SK-N-SH (cell line): ENCODE measurements around the gene ARID1B. TPM values are rescaled to one million over a fixed set of nuclear protein-coding genes. Genes with fewer than 3 reads are reported as not detected.
"Not testable (repeated sequence)": the region's sequence is repeated elsewhere in the genome, so short reads cannot be mapped to it uniquely, and the experiment has no call there.

Experiments
- CTCF ChIA-PET: fragments of 300-600, 350-600 bp; formaldehyde crosslinking; extraction: SDS; loops from one replicate; lab custom pipeline; 2021; lab: Yijun Ruan, JAX
- POLR2A ChIA-PET: fragments of 350-600 bp; sonication (Branson Sonifier 250); formaldehyde crosslinking; extraction: SDS; loops from one replicate; lab custom pipeline; 2020; ENCODE audit warnings: antibody characterized with exemption, inconsistent platforms; lab: Yijun Ruan, JAX
- DNase-seq: peaks from one replicate; pipeline ENCODE4 v3.0.0; 2012
- H2AFZ ChIP-seq: fragments of 200-600 bp; sonication (generic); 2 replicates; pipeline ENCODE4 v1.8.1; 2016; ENCODE audit warnings: antibody characterized with exemption, mild to moderate bottlenecking, low read depth
- H3F3A ChIP-seq: fragments of 200-600 bp; sonication (generic); replicated peaks from 2 replicates; pipeline ENCODE3; 2016; ENCODE audit warnings: antibody characterized with exemption, mild to moderate bottlenecking; ENCODE audit not compliant: insufficient read depth
- H3K27ac ChIP-seq, 2 experiments: fragments of 200-500 bp in 1 of 2; fragments of 200-600 bp in 1 of 2; sonication (Bioruptor generic) in 1 of 2; sonication (generic), shearing (Covaris generic) in 1 of 2; 2 replicates each; pipeline versions ENCODE4 v1.5.1 to v1.6.1; 2014 to 2016; ENCODE audit warnings: low read depth in 2 of 2, inconsistent platforms in 1 of 2, low read length in 1 of 2, mild to moderate bottlenecking in 1 of 2, mixed read lengths in 1 of 2
- H3K27me3 ChIP-seq: fragments of 200-600 bp; sonication (generic), shearing (Covaris generic); 2 replicates; pipeline ENCODE4 v1.6.1; 2016; ENCODE audit warnings: mixed run types; ENCODE audit not compliant: insufficient read depth
- H3K36me3 ChIP-seq, 2 experiments: fragments of 200-500 bp in 1 of 2; fragments of 200-600 bp in 1 of 2; sonication (Bioruptor generic) in 1 of 2; sonication (generic) in 1 of 2; replicated peaks in 1 of 2; 2 replicates each; pipeline versions ENCODE3 to v1.5.1; 2014 to 2016; ENCODE audit warnings: low read length in 1 of 2, mild to moderate bottlenecking in 1 of 2; ENCODE audit not compliant: insufficient read depth in 2 of 2, control insufficient read depth in 1 of 2
- H3K4me1 ChIP-seq, 2 experiments: fragments of 200-500 bp in 1 of 2; fragments of 200-600 bp in 1 of 2; sonication (Bioruptor generic) in 1 of 2; sonication (generic), shearing (Covaris generic) in 1 of 2; 2 replicates each; pipeline versions ENCODE4 v1.5.1 to v1.6.1; 2014 to 2016; ENCODE audit warnings: low read depth in 1 of 2, low read length in 1 of 2, mixed run types in 1 of 2; ENCODE audit not compliant: insufficient read depth in 2 of 2, control insufficient read depth in 1 of 2
- H3K4me2 ChIP-seq: fragments of 200-600 bp; sonication (generic), shearing (Covaris generic); 2 replicates; pipeline ENCODE4 v1.6.1; 2017; ENCODE audit warnings: mixed run types
- H3K4me3 ChIP-seq, 2 experiments: fragments of 200-500 bp in 1 of 2; fragments of 200-600 bp in 1 of 2; sonication (Bioruptor generic) in 1 of 2; sonication (generic), shearing (Covaris generic) in 1 of 2; 2 replicates each; pipeline versions ENCODE4 v1.5.1 to v1.8.1; 2014 to 2016; ENCODE audit warnings: low read depth in 2 of 2, inconsistent platforms in 1 of 2, low read length in 1 of 2, mild to moderate bottlenecking in 1 of 2, mixed read lengths in 1 of 2, moderate library complexity in 1 of 2
- H3K79me2 ChIP-seq: fragments of 200-600 bp; sonication (generic); 2 replicates; pipeline ENCODE4 v1.8.1; 2017; ENCODE audit warnings: mild to moderate bottlenecking; ENCODE audit not compliant: insufficient read depth
- H3K9ac ChIP-seq: fragments of 200-600 bp; sonication (generic); 2 replicates; pipeline ENCODE4 v1.6.1; 2017; ENCODE audit warnings: mixed run types
- H3K9me2 ChIP-seq: fragments of 200-600 bp; sonication (generic); 2 replicates; pipeline ENCODE4 v1.6.1; 2017; ENCODE audit warnings: mixed run types
- H3K9me3 ChIP-seq: fragments of 200-600 bp; sonication (generic); 2 replicates; pipeline ENCODE4 v1.6.1; 2017; ENCODE audit warnings: mixed run types, mild to moderate bottlenecking, moderate library complexity
- H4K20me1 ChIP-seq: fragments of 200-600 bp; sonication (generic); 2 replicates; pipeline ENCODE4 v1.6.1; 2017; ENCODE audit warnings: mild to moderate bottlenecking, mixed run types; ENCODE audit not compliant: insufficient read depth
- CHD2 ChIP-seq: fragments of 150-350 bp; IDR thresholded peaks from 2 replicates; pipeline ENCODE4 v1.6.1; 2018; ENCODE audit warnings: low read length; ENCODE audit not compliant: partially characterized antibody
- FOSL2 ChIP-seq: IDR thresholded peaks from 2 replicates; pipeline ENCODE4 v1.4.0; 2012; ENCODE audit warnings: low read depth, mild to moderate bottlenecking, moderate library complexity, borderline replicate concordance
- FOXJ3 ChIP-seq: sonication (generic); formaldehyde crosslinking; IDR thresholded peaks from 2 replicates; pipeline ENCODE4 v1.5.1; 2020; ENCODE audit warnings: mild to moderate bottlenecking, missing genetic modification reagents
- FOXM1 ChIP-seq: IDR thresholded peaks from 2 replicates; pipeline ENCODE4 v1.4.0; 2012; ENCODE audit warnings: low read depth, mild to moderate bottlenecking
- GATA2 ChIP-seq: sonication (generic); formaldehyde crosslinking; IDR thresholded peaks from 2 replicates; pipeline ENCODE4 v1.5.0; 2020; ENCODE audit warnings: mild to moderate bottlenecking, missing genetic modification reagents
- JUND ChIP-seq: IDR thresholded peaks from 2 replicates; pipeline ENCODE4 v1.4.0; 2012
- MXI1 ChIP-seq: IDR thresholded peaks from 2 replicates; pipeline ENCODE4 v1.6.1; 2012; ENCODE audit warnings: mild to moderate bottlenecking, low read depth, low read length, improper control_type of control experiment
- NFIC ChIP-seq: IDR thresholded peaks from 2 replicates; pipeline ENCODE4 v1.4.0; 2012; ENCODE audit warnings: borderline replicate concordance
- POLR2AphosphoS5 ChIP-seq: IDR thresholded peaks from 2 replicates; pipeline ENCODE4 v1.6.1; 2012; ENCODE audit warnings: low read depth, low read length
- RAD21 ChIP-seq: IDR thresholded peaks from 2 replicates; pipeline ENCODE4 v1.6.1; 2012; ENCODE audit warnings: mild to moderate bottlenecking, low read length
- RCOR1 ChIP-seq: fragments of 150-350 bp; IDR thresholded peaks from 2 replicates; pipeline ENCODE4 v1.6.1; 2017; ENCODE audit warnings: antibody characterized with exemption, low read length
- RFX5 ChIP-seq: IDR thresholded peaks from 2 replicates; pipeline ENCODE4 v1.6.1; 2012; ENCODE audit warnings: mild to moderate bottlenecking, improper control_type of control experiment, low read length
- RXRA ChIP-seq: IDR thresholded peaks from 2 replicates; pipeline ENCODE4 v1.4.0; 2012; ENCODE audit warnings: low read depth, mild to moderate bottlenecking, borderline replicate concordance
- SIN3A ChIP-seq: IDR thresholded peaks from 2 replicates; pipeline ENCODE4 v1.6.1; 2012; ENCODE audit warnings: low read depth, mild to moderate bottlenecking, low read length, moderate library complexity, borderline replicate concordance
- TAF1 ChIP-seq: IDR thresholded peaks from 2 replicates; pipeline ENCODE4 v1.6.1; 2012; ENCODE audit warnings: low read depth, mild to moderate bottlenecking, low read length, moderate library complexity, borderline replicate concordance
- TEAD4 ChIP-seq: IDR thresholded peaks from 2 replicates; pipeline ENCODE4 v1.4.0; 2012; ENCODE audit warnings: mild to moderate bottlenecking, borderline replicate concordance; ENCODE audit not compliant: insufficient read depth
- YY1 ChIP-seq: IDR thresholded peaks from 2 replicates; pipeline ENCODE4 v1.4.0; 2012; ENCODE audit warnings: low read depth, mild to moderate bottlenecking
- WGBS: methylation state at CpG from one replicate; pipeline ENCODE4 v1.1.6; 2017; ENCODE audit warnings: low lambda C conversion rate; 5-methylcytosine and 5-hydroxymethylcytosine counted together
- polyA plus RNA-seq, 3 experiments: library from polyadenylated mRNA; depleted of rRNA; stranded (reverse); fragments of >200 nt; gene quantifications; 2 replicates each; pipeline ENCODE4 v1.2.3, GENCODE V29; 2012
- TF ChIP-seq, protein P1 (sequence below): IDR thresholded peaks from 2 replicates; pipeline ENCODE4; 2012
- TF ChIP-seq, protein P2 (sequence below): IDR thresholded peaks from 2 replicates; pipeline ENCODE4 v1.6.1; 2012; ENCODE audit warnings: mild to moderate bottlenecking, low read depth, low read length, moderate library complexity

The ARID1B gene
- polyA plus RNA-seq, 1 of the 3 experiments (the other 2 are of a cell fraction), result 13.6 TPM

DNA sequence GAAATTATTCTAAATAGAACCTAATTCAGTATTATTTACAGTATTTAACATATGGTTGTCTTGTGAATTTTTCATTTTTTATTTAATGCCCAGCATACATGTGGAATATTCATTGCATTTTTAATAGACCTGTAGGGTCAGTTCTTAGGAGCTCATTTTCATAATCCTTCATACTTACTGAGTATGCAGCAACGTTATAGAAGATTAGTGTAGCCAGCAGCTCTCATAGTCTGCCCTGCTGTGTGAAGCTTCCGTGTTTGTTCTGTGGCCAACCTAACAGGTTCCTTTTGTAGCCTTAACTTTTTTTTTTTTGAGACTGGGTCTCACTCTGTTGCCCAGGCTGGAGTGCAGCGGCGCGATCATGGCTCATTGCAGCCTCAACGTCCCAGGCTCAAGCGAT, 261.4 kb downstream of the ARID1B start:
- H3K9me2 ChIP-seq, result no peaks in the 10 kb centered on the region
- ChIA-PET CTCF (interaction anchor here (2.3 kb wide), 1 partner anchor 106 kb away, joined by 5 read pairs; no protein-coding TSS in a partner anchor), POLR2A (interaction anchor here (0.6 kb wide), 1 partner anchor 226 kb away, joined by 3 read pairs; no protein-coding TSS in a partner anchor)
- H3K4me3 ChIP-seq, result no peak overlapping the region
- peaks cover 37% of the 10 kb centered on the region for H3K79me2 ChIP-seq
- no peak overlapping the region for H3K9ac ChIP-seq
- H3K27ac ChIP-seq, result no peak overlapping the region
- no peaks in the 10 kb centered on the region for H3K9me3 ChIP-seq
- H3K36me3 ChIP-seq, result peaks cover 0 to 3% of the 10 kb centered on the region in 2 experiments
- WGBS, result 98% methylated on average over 7 of the region's 7 CpGs
- no peak for DNase-seq
- no peak overlapping the region for H3K4me2 ChIP-seq
- H4K20me1 ChIP-seq, result no peaks in the 10 kb centered on the region; the same call in 1 of the 2 replicates
- no peak overlapping the region for H2AFZ ChIP-seq
- H3K27me3 ChIP-seq, result no peaks in the 10 kb centered on the region
- TF ChIP-seq RAD21 (no peak), CHD2 (no peak), FOXJ3 (CRISPR knock-in tag) (no peak), TEAD4 (no peak), JUND (no peak), RCOR1 (no peak), SIN3A (no peak), FOXM1 (no peak), NFIC (no peak), RXRA (no peak), YY1 (no peak), RFX5 (no peak), MXI1 (no peak), FOSL2 (no peak), TAF1 (no peak), POLR2AphosphoS5 (no peak), GATA2 (CRISPR knock-in tag) (no peak)
- TF ChIP-seq, protein P1, sequence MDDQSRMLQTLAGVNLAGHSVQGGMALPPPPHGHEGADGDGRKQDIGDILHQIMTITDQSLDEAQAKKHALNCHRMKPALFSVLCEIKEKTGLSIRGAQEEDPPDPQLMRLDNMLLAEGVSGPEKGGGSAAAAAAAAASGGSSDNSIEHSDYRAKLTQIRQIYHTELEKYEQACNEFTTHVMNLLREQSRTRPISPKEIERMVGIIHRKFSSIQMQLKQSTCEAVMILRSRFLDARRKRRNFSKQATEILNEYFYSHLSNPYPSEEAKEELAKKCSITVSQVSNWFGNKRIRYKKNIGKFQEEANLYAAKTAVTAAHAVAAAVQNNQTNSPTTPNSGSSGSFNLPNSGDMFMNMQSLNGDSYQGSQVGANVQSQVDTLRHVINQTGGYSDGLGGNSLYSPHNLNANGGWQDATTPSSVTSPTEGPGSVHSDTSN, result no peak
- TF ChIP-seq, protein P2, sequence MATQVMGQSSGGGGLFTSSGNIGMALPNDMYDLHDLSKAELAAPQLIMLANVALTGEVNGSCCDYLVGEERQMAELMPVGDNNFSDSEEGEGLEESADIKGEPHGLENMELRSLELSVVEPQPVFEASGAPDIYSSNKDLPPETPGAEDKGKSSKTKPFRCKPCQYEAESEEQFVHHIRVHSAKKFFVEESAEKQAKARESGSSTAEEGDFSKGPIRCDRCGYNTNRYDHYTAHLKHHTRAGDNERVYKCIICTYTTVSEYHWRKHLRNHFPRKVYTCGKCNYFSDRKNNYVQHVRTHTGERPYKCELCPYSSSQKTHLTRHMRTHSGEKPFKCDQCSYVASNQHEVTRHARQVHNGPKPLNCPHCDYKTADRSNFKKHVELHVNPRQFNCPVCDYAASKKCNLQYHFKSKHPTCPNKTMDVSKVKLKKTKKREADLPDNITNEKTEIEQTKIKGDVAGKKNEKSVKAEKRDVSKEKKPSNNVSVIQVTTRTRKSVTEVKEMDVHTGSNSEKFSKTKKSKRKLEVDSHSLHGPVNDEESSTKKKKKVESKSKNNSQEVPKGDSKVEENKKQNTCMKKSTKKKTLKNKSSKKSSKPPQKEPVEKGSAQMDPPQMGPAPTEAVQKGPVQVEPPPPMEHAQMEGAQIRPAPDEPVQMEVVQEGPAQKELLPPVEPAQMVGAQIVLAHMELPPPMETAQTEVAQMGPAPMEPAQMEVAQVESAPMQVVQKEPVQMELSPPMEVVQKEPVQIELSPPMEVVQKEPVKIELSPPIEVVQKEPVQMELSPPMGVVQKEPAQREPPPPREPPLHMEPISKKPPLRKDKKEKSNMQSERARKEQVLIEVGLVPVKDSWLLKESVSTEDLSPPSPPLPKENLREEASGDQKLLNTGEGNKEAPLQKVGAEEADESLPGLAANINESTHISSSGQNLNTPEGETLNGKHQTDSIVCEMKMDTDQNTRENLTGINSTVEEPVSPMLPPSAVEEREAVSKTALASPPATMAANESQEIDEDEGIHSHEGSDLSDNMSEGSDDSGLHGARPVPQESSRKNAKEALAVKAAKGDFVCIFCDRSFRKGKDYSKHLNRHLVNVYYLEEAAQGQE, result no peak
- TF ChIP-seq, all 33 proteins: peak for 0
- Histone ChIP-seq H3F3A (peaks cover 7% of the 10 kb centered on the region), H3K4me1 (peaks cover 6 to 23% of the 10 kb centered on the region in 2 experiments; a peak in 3 of 4 replicates)

DNA sequence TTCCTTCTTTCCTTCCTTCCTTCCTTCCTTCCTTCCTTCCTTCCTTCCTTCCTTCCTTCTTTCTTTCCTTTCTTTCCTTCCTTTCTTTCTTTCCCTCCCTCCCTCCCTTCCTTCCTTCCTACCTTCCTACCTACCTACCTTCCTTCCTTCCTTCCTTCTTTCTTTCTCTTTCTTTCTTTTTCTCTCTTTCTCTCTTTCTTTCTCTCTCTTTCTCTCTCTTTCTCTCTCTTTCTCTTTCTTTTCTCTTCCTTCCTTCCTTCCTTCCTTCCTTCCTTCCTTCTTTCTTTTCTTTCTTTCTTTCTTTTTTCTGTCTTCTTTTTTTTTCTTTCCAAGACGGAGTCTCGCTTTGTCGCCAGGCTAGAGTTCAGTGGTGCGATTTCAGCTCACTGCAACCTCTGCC, 262.5 kb downstream of the ARID1B start:
- H3K4me3 ChIP-seq, H4K20me1 ChIP-seq, DNase-seq, H2AFZ ChIP-seq, H3K27me3 ChIP-seq, H3K27ac ChIP-seq, H3K9me2 ChIP-seq, H3K9me3 ChIP-seq, H3K4me2 ChIP-seq, POLR2A ChIA-PET, H3K9ac ChIP-seq, H3K36me3 ChIP-seq: not testable (repeated sequence)
- H3K4me1 ChIP-seq, result peaks cover 3 to 22% of the 10 kb centered on the region in 2 experiments; a peak in 3 of 4 replicates
- peaks cover 31% of the 10 kb centered on the region for H3K79me2 ChIP-seq
- WGBS, result 98% methylated on average over 4 of the region's 4 CpGs
- CTCF ChIA-PET, result interaction anchor here (0.6 to 2.3 kb wide), 2 partner anchors 105 to 144 kb away, joined by 4 to 5 read pairs; no protein-coding TSS in a partner anchor
- H3F3A ChIP-seq, result peaks cover 11% of the 10 kb centered on the region
